Loucy (cell line): ENCODE results near the gene ZIC4.

Experiments
- EZH2phosphoT487 ChIP-seq: fragments of 200-600 bp; IDR thresholded peaks from 2 replicates; pipeline ENCODE4 v1.6.1; 2018; ENCODE audit warnings: antibody characterized with exemption, mild to moderate bottlenecking, moderate library complexity, borderline replicate concordance
- TF ChIP-seq, protein P1 (sequence below): fragments of 200-600 bp; sonication (generic); conservative IDR thresholded peaks from 2 replicates; pipeline ENCODE4 v1.5.1; 2014; ENCODE audit warnings: mild to moderate bottlenecking, antibody characterized with exemption, low read length

DNA sequence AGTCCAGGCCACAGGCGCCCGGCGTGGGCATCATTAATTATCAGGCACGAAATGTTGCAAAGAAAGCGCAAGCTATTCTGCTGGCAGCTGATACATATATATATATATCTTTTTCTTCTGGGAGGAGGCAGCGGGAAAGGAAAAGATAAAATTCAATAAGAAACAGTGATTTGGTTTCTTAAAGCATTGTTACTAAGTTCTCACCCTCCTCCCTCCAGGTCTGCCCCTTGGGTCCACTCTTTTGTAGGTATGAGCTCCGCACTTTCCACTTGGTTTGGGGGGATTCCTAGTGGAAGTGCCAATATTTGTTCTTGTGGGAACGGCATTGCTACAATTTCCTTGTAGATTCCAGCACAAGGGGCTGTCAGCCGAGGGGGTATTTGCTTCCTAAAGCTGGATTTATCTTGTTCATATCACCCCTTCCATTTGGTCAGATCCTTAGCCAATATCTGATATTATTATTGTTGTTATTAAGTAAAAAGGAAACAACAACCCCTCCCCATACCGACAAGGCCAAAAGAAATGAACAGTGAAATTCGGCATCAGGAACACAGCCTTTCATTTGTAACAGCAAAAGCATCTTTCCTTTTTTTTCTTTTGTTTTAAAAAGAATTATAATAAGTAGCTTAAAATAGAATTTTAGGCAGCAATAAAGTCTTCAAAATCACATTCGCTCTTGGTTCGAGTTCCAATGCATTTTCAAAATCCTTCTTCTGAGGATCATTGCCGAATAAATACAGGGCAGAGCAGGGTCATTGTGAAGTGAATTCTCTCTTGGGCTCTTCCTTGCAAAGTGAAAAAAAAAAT lies 18.4 kb upstream of the ZIC4 start:
- TF ChIP-seq, protein P1, sequence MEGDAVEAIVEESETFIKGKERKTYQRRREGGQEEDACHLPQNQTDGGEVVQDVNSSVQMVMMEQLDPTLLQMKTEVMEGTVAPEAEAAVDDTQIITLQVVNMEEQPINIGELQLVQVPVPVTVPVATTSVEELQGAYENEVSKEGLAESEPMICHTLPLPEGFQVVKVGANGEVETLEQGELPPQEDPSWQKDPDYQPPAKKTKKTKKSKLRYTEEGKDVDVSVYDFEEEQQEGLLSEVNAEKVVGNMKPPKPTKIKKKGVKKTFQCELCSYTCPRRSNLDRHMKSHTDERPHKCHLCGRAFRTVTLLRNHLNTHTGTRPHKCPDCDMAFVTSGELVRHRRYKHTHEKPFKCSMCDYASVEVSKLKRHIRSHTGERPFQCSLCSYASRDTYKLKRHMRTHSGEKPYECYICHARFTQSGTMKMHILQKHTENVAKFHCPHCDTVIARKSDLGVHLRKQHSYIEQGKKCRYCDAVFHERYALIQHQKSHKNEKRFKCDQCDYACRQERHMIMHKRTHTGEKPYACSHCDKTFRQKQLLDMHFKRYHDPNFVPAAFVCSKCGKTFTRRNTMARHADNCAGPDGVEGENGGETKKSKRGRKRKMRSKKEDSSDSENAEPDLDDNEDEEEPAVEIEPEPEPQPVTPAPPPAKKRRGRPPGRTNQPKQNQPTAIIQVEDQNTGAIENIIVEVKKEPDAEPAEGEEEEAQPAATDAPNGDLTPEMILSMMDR: no peak
- no peak for TF ChIP-seq EZH2phosphoT487
